Right lobe of liver (tissue), 6 donors: Measurements from ENCODE around the gene CACNA2D3. TPM values are rescaled to one million over a fixed set of nuclear protein-coding genes. Genes with fewer than 3 reads are reported as not detected.

Source experiments
- ATAC-seq, 4 donors: fragments of 200-7000 bp; cut with Tn5 transposase; one replicate each; pipeline ENCODE4 v1.9.1; 2020; ENCODE audit warnings: mild to moderate bottlenecking in 4 of 4, moderate library complexity in 4 of 4
- DNase-seq, 3 donors: peaks; one replicate each; pipeline ENCODE4 v3.0.0-alpha.2; 2020
- H3K27ac ChIP-seq, 3 donors: fragments of 200-600 bp; one replicate each; pipeline ENCODE4 v1.8.0; 2022
- H3K27me3 ChIP-seq, 2 donors: fragments of 200-600 bp; one replicate each; pipeline ENCODE4 v1.8.0; 2022
- H3K36me3 ChIP-seq, 4 donors: fragments of 200-600 bp; sonication (generic) in 1 of 4; one replicate each; pipeline versions ENCODE4 v1.5.1 to v1.8.0; 2017 to 2022; ENCODE audit warnings: control low read depth in 1 of 4
- H3K4me1 ChIP-seq, 4 donors: fragments of 200-600 bp; sonication (generic) in 1 of 4; one replicate each; pipeline versions ENCODE4 v1.5.1 to v1.8.0; 2017 to 2022; ENCODE audit warnings: control low read depth in 1 of 4
- H3K4me3 ChIP-seq, 3 donors: fragments of 200-600 bp; one replicate each; pipeline ENCODE4 v1.8.0; 2022
- H3K9me3 ChIP-seq, 4 donors: fragments of 200-600 bp; sonication (generic) in 1 of 4; one replicate each; pipeline versions ENCODE4 v1.5.1 to v1.8.0; 2017 to 2022; ENCODE audit warnings: control low read depth in 1 of 4
- POLR2A ChIP-seq: fragments of 450-650 bp; IDR thresholded peaks from one replicate; pipeline ENCODE4 v1.6.1; 2017; ENCODE audit warnings: antibody characterized with exemption, mild to moderate bottlenecking
- WGBS: methylation state at CpG from one replicate; pipeline ENCODE4 v1.1.6; 2018; ENCODE audit warnings: low coverage, low lambda C conversion rate; ENCODE audit not compliant: insufficient coverage; ENCODE audit errors: missing lambda C conversion rate; 5-methylcytosine and 5-hydroxymethylcytosine counted together
- intact Hi-C, 2 donors: fragments of 100-400 bp; cut with DNase I; formaldehyde crosslinking; loops; one replicate each; pipeline versions ENCODE4 v1.11.2 to v1.14.1; 2022
- long read RNA-seq: library from polyadenylated mRNA; unstranded; transcript quantifications from one replicate; pipeline ENCODE4 v2.0.0, GENCODE V29; 2019
- total RNA-seq, 6 experiments: library from RNA; depleted of rRNA in 2 of 6; stranded (reverse); fragments of >200 nt in 2 of 6; fragmentation: NEBNext Ultra II Directional in 3 of 6; extraction: Animal tissue kit (Norgen Biotek cat#: 25700) in 3 of 6; gene quantifications; one replicate each; pipeline versions ENCODE4 v1.1.0 to v1.2.4, GENCODE V29; 2016 to 2023
- TF ChIP-seq, protein P1 (sequence below), 4 donors: fragments of 200-600 bp in 3 of 4; fragments of 450-650 bp in 1 of 4; IDR thresholded peaks; one replicate each; pipeline versions ENCODE4 v1.5.1 to v1.8.0; 2016 to 2022; ENCODE audit warnings: antibody characterized with exemption in 4 of 4, mild to moderate bottlenecking in 2 of 4
- donor health status: DM: no; HTN: yes; CAD: no.
- donor health status: DM: no; HTN: no; CAD: no.
- donor health status: DM: no; HTN: no; CAD: no.
- donor health status: DM: no; HTN: yes; CAD: no.
- donor health status: DM: no; HTN: yes; CAD: no.

CACNA2D3 gene
- total RNA-seq: under 1 TPM in 2 of 6 experiments, not detected in 4; 0.28 to 0.87 TPM
- long read RNA-seq: 0 reads

DNA sequence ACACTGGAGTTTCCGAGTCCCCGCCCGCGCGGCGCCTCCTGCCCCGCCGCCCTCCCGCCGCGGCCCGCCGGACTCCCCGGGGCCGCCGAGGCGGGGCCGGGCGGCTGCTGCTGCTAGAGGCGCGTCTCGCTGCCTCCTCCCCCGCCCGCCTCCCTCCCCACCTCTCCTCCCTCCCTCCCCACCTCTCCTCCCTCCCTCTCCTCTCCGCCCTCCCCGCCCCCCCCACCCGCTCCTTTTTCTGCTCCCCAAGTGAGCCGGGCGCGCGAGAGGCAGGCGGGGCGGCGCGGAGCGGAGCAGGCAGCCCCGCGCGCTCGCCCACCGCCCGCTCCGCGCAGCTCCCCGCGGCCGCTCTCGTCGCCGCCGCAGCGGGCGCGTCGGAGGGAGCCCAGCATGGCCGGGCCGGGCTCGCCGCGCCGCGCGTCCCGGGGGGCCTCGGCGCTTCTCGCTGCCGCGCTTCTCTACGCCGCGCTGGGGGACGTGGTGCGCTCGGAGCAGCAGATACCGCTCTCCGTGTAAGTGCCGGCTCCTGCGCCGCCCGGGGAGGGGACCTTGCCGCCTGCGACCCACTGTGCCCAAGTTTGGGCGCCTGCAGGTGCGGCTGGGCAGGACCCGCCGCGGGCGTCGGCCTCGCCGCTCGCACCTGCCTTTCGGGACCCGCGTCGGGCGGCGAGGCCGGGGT lies at the start of gene CACNA2D3:
Gene CACNA2D3, plus strand, starts transcription at position 229 of the 679 bp plus-strand sequence.
- DNase-seq: peak in 1 of 3 donors; percentile 39
- 0% methylated on average over 4 of the region's 100 CpGs for WGBS
- no peaks in the 10 kb centered on the region for H3K36me3 ChIP-seq
- TF ChIP-seq, protein P1, sequence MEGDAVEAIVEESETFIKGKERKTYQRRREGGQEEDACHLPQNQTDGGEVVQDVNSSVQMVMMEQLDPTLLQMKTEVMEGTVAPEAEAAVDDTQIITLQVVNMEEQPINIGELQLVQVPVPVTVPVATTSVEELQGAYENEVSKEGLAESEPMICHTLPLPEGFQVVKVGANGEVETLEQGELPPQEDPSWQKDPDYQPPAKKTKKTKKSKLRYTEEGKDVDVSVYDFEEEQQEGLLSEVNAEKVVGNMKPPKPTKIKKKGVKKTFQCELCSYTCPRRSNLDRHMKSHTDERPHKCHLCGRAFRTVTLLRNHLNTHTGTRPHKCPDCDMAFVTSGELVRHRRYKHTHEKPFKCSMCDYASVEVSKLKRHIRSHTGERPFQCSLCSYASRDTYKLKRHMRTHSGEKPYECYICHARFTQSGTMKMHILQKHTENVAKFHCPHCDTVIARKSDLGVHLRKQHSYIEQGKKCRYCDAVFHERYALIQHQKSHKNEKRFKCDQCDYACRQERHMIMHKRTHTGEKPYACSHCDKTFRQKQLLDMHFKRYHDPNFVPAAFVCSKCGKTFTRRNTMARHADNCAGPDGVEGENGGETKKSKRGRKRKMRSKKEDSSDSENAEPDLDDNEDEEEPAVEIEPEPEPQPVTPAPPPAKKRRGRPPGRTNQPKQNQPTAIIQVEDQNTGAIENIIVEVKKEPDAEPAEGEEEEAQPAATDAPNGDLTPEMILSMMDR (IDR thresholded peaks at IDR 0.05): no peak
- TF ChIP-seq POLR2A: no peak
- ATAC-seq: peak; percentile 16 to 68 (median 54)
- no peaks in the 10 kb centered on the region for H3K9me3 ChIP-seq
- no peak within 1 kb of the TSS for H3K27ac ChIP-seq
- intact Hi-C loops: no loop called here
- H3K27me3 ChIP-seq: peaks cover 13 to 21% of the 10 kb centered on the region in 2 donors
- peaks cover 0 to 15% (median 0%) of the 10 kb centered on the region in 4 donors for H3K4me1 ChIP-seq
- H3K4me3 ChIP-seq: peak within 1 kb of the TSS; percentile 4 to 42 (median 9)

DNA sequence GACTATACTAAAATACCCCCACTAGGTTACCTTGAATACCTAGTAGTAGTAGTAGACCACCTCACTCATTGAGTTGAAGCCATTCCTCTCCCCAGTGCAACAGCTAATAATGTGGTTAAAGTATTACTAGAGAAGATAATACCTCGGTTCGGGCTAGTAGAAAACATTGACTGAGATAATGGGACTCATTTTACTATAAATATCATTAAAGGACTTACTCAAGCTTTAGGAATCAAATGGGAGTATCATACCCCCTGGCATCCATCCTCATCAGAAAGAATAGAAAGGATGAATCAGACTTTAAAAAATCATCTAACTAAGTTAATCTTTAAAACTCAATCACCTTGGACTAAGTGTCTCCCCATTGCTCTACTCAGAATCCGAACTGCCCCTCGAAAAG lies 49.0 kb upstream of the CACNA2D3 start:
- Histone ChIP-seq H3K4me1 (no peaks in the 10 kb centered on the region), H3K36me3 (no peaks in the 10 kb centered on the region), H3K9me3 (no peaks in the 10 kb centered on the region), H3K4me3 (no peak overlapping the region), H3K27me3 (no peaks in the 10 kb centered on the region), H3K27ac (no peak overlapping the region)
- intact Hi-C loops: no loop called here
- no peak for TF ChIP-seq POLR2A
- TF ChIP-seq, protein P1 (IDR thresholded peaks at IDR 0.05): no peak
- 65% methylated on average over 4 of the region's 4 CpGs for WGBS
- no peak for DNase-seq
- ATAC-seq: no peak

DNA sequence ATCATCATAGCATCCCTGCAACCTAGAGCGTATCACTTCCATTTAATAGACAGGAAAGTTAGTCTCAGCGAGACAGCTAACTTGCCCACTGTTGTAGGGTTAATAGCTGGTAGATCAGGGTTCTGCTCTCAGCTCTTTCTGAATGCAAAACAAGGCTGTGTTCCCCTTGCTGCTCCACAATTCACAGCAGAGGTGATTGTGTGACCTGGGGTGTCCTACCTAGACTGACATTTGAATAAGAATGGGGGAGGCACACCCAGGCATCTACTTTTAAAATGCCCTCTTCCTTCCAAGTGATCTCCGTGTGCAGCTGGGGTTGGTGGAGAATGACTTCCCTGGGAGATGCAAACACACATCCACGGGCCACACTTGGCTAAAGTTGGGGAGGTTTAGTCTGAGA lies 43.0 kb upstream of the CACNA2D3 start:
- TF ChIP-seq, protein P1 (IDR thresholded peaks at IDR 0.05): no peak
- no peak for TF ChIP-seq POLR2A
- Histone ChIP-seq H3K36me3 (no peaks in the 10 kb centered on the region), H3K4me1 (no peaks in the 10 kb centered on the region), H3K4me3 (no peak overlapping the region), H3K27me3 (no peaks in the 10 kb centered on the region), H3K27ac (no peak overlapping the region), H3K9me3 (no peaks in the 10 kb centered on the region)
- WGBS: 61% methylated on average over 2 of the region's 4 CpGs
- no peak for ATAC-seq
- DNase-seq: no peak
- intact Hi-C loops: no loop called here

DNA sequence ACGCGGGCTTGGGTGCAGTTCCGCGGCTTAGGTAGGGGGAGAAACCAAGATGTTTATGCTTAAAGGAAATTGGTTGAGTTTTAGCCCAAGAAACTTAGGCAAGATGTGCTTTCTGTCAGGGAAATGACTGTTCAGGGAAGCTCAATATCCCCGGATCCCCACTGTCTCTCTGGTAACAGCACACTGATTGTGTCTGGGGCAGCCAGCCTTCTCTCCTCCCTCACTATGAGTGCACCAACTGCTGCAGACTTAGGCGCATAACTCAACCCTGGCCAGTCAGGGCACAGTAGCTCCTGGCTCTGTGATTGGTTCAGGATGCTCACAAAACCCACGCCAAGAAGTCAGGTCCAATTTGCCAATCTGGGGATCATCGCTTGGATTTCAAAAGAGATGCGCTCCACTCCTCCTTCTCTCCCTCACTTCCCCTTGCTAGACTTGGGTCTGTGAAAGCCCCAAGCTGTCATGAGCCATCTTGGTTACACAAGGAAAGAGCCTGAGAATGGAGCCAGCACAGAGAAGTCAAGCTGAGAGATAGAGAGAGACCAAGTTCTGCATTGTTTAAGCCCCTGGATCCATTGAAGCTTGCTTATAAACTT lies 42.5 kb upstream of the CACNA2D3 start:
- 40% methylated on average over 2 of the region's 9 CpGs for WGBS
- TF ChIP-seq, protein P1 (IDR thresholded peaks at IDR 0.05): no peak
- TF ChIP-seq POLR2A: no peak
- Histone ChIP-seq H3K4me3 (no peak overlapping the region), H3K9me3 (no peaks in the 10 kb centered on the region), H3K36me3 (no peaks in the 10 kb centered on the region), H3K4me1 (no peaks in the 10 kb centered on the region), H3K27ac (no peak overlapping the region), H3K27me3 (no peaks in the 10 kb centered on the region)
- ATAC-seq (no peak), DNase-seq (no peak)
- intact Hi-C loops: no loop called here
